K562 (cell line): ENCODE data around the gene CLK3. TPM values are rescaled to one million over a fixed set of nuclear protein-coding genes. Genes with fewer than 3 reads are reported as not detected.

Experiments used
- CBX1 ChIP-seq: sonication (generic); IDR thresholded peaks from 2 replicates; pipeline ENCODE4 v1.6.1; 2016; ENCODE audit warnings: antibody characterized with exemption, low read depth, mild to moderate bottlenecking
- CC2D1A ChIP-seq: fragments of 450-650 bp; IDR thresholded peaks from 2 replicates; pipeline ENCODE4 v1.6.1; 2017; ENCODE audit warnings: mild to moderate bottlenecking
- CXXC5 ChIP-seq: fragments of 250-450 bp; sonication (Bioruptor Pico); IDR thresholded peaks from 2 replicates; pipeline ENCODE4 v1.8.0; 2022; ENCODE audit warnings: inconsistent platforms, mild to moderate bottlenecking, moderate library complexity
- GTF2F1 ChIP-seq: IDR thresholded peaks from 2 replicates; pipeline ENCODE4 v1.6.1; 2011; ENCODE audit warnings: low read depth, low read length, improper control_type of control experiment
- HNRNPL ChIP-seq: fragments of 200-400 bp; formaldehyde crosslinking; IDR thresholded peaks from 2 replicates; pipeline ENCODE4 v1.6.1; 2017; ENCODE audit warnings: low read depth, mild to moderate bottlenecking, low read length
- MXD1 ChIP-seq: fragments of 250-450 bp; sonication (Bioruptor Pico); IDR thresholded peaks from 2 replicates; pipeline ENCODE4 v1.8.0; 2021; ENCODE audit warnings: borderline replicate concordance, mild to moderate bottlenecking, moderate library complexity; ENCODE audit not compliant: poor library complexity, severe bottlenecking
- NRF1 ChIP-seq, 2 experiments: fragments of 450-650 bp; IDR thresholded peaks in 1 of 2; conservative IDR thresholded peaks in 1 of 2; 2 replicates each; pipeline ENCODE4 v1.6.1; 2014; ENCODE audit warnings: mild to moderate bottlenecking in 2 of 2
- PHF8 ChIP-seq: fragments of 200-600 bp; sonication (generic); IDR thresholded peaks from 2 replicates; pipeline ENCODE4 v1.6.1; 2012; ENCODE audit warnings: mixed run types, mild to moderate bottlenecking, inconsistent platforms, low read length, moderate library complexity, borderline replicate concordance
- POLR2AphosphoS5 ChIP-seq: IDR thresholded peaks from 2 replicates; pipeline ENCODE4 v1.6.1; 2011; ENCODE audit warnings: mild to moderate bottlenecking, low read depth, low read length, moderate library complexity; ENCODE audit not compliant: control insufficient read depth, insufficient read depth
- RAD21 ChIP-seq, 2 experiments: fragments of 250-450 bp in 1 of 2; fragments of 450-650 bp in 1 of 2; sonication (Bioruptor Pico) in 1 of 2; formaldehyde crosslinking in 1 of 2; IDR thresholded peaks in 1 of 2; conservative IDR thresholded peaks in 1 of 2; 2 replicates each; pipeline versions ENCODE4 v1.4.0 to v1.8.0; 2020 to 2022; ENCODE audit warnings: mild to moderate bottlenecking in 2 of 2, moderate library complexity in 1 of 2
- RBFOX2 ChIP-seq: fragments of 200-400 bp; formaldehyde crosslinking; IDR thresholded peaks from 2 replicates; pipeline ENCODE4 v1.6.1; 2017; ENCODE audit warnings: low read depth, mild to moderate bottlenecking, low read length, moderate library complexity
- RBM25 ChIP-seq: fragments of 200-400 bp; formaldehyde crosslinking; IDR thresholded peaks from 2 replicates; pipeline ENCODE4 v1.6.1; 2018; ENCODE audit warnings: low read length, low read depth, moderate library complexity; ENCODE audit not compliant: severe bottlenecking
- RUNX1 ChIP-seq: sonication (generic); IDR thresholded peaks from 2 replicates; pipeline ENCODE4 v1.6.1; 2016; ENCODE audit warnings: antibody characterized with exemption, low read depth
- SIN3A ChIP-seq, 2 experiments: fragments of 150-350 bp in 1 of 2; IDR thresholded peaks; 2 replicates each; pipeline ENCODE4 v1.6.1; 2011 to 2016; ENCODE audit warnings: borderline replicate concordance in 2 of 2, low read depth in 2 of 2, low read length in 2 of 2, mild to moderate bottlenecking in 2 of 2, moderate library complexity in 2 of 2; ENCODE audit not compliant: control insufficient read depth in 1 of 2
- TBL1XR1 ChIP-seq, 2 experiments: IDR thresholded peaks; 2 replicates each; pipeline ENCODE4 v1.6.1; 2012; ENCODE audit warnings: improper control_type of control experiment in 2 of 2, low read length in 2 of 2, mild to moderate bottlenecking in 1 of 2
- TEAD2 ChIP-seq: fragments of 450-650 bp; IDR thresholded peaks from 2 replicates; pipeline ENCODE4 v1.6.1; 2016; ENCODE audit warnings: missing genetic modification characterization, control low read depth, missing compliant biosample characterization
- ZNF668 ChIP-seq: fragments of 250-450 bp; sonication (Bioruptor Pico); IDR thresholded peaks from 2 replicates; pipeline ENCODE4 v1.8.0; 2022; ENCODE audit warnings: mild to moderate bottlenecking, inconsistent platforms
- polyA plus RNA-seq, 8 experiments: library from polyadenylated mRNA; depleted of rRNA in 4 of 8; stranded (reverse) in 5 of 8; unstranded in 3 of 8; fragments of >200 nt; fragmentation: Nextera tagmentation in 2 of 8; fragmentation: Illumina TruSeq in 1 of 8; extraction: Ambion mirVana in 2 of 8; extraction: Trizol in 1 of 8; gene quantifications; 2 replicates each; pipeline versions ENCODE4 v1.2.1 to v1.2.3, GENCODE V29; 2011 to 2014; ENCODE audit warnings: inconsistent platforms in 1 of 8, missing spikeins in 1 of 8
- total RNA-seq, 7 experiments: library from RNA; depleted of rRNA in 6 of 7; stranded (reverse); fragments of >200 nt in 6 of 7; fragmentation: Illumina TruSeq in 2 of 7; extraction: Trizol in 2 of 7; gene quantifications; 2 replicates each; pipeline versions ENCODE4 v1.2.1 to v1.2.3, GENCODE V29; 2011 to 2021; ENCODE audit warnings: low replicate concordance in 1 of 7
- TF ChIP-seq, protein P1 (sequence below), 2 experiments: fragments of 150-350 bp in 1 of 2; IDR thresholded peaks; 2 replicates each; pipeline ENCODE4 v1.6.1; 2012 to 2016; ENCODE audit warnings: low read depth in 2 of 2, low read length in 2 of 2, mild to moderate bottlenecking in 1 of 2, moderate library complexity in 1 of 2

Gene CLK3
- total and polyA plus RNA-seq, 9 of the 15 experiments (the other 6 are each of a cell fraction or from before 2014, with no cell fraction given): 1.2 to 95.2 (median 51.7) TPM

DNA sequence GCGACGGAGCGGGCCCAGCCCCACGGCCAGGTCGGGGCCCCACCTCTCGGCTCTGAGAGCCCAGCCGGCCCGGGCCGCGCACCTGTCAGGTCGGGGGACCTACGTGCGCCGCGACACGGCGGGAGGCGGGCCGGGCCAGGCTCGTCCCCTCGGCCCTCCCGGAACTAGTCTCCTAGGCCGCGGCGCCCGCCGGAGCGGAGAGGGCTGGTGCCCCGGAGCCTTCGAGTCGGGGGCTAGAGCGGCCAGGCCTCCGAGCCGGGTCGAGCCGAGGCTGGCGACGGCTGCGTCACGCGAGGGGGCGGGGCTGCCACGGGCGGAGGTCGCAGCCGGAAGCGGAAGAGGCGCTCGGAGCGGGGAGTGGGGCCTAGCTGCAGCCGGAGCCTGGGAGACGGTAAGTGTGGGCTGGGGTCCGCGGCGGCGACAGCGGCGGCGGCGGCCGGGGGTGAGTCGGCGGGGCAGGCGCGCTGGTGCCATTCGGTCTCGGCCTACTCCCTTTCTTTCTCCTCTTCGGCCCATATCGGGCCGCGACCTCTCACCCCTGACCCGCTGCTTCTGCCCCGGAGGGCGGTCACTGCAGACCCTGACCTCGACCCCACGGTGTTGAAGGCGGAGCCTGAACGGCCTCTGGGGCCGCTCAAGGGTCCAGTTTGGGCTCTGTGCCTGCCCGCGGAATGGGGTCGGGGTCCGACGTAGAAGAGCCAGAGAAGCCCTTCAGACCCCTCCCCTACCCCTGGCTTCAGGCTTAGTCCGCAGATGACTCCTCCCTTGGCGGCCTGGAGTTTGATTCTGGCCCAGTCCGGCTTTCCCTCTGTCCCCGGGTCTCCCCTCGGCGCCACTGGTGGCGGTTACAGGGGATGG lies at the start of gene CLK3 (continued):
- TF ChIP-seq, protein P1, sequence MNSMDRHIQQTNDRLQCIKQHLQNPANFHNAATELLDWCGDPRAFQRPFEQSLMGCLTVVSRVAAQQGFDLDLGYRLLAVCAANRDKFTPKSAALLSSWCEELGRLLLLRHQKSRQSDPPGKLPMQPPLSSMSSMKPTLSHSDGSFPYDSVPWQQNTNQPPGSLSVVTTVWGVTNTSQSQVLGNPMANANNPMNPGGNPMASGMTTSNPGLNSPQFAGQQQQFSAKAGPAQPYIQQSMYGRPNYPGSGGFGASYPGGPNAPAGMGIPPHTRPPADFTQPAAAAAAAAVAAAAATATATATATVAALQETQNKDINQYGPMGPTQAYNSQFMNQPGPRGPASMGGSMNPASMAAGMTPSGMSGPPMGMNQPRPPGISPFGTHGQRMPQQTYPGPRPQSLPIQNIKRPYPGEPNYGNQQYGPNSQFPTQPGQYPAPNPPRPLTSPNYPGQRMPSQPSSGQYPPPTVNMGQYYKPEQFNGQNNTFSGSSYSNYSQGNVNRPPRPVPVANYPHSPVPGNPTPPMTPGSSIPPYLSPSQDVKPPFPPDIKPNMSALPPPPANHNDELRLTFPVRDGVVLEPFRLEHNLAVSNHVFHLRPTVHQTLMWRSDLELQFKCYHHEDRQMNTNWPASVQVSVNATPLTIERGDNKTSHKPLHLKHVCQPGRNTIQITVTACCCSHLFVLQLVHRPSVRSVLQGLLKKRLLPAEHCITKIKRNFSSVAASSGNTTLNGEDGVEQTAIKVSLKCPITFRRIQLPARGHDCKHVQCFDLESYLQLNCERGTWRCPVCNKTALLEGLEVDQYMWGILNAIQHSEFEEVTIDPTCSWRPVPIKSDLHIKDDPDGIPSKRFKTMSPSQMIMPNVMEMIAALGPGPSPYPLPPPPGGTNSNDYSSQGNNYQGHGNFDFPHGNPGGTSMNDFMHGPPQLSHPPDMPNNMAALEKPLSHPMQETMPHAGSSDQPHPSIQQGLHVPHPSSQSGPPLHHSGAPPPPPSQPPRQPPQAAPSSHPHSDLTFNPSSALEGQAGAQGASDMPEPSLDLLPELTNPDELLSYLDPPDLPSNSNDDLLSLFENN (IDR thresholded peaks at IDR 0.05; ENCODE audit: low read depth in 2 of 2, low read length in 2 of 2): 0 out of 4 replicates have a peak, but pooled peaks of 1 of the 2 experiments have one; percentile 19
- TF ChIP-seq RUNX1 (0 out of 2 replicates have a peak, but pooled peaks have one; percentile 12), HNRNPL (peak; percentile 72; the same call in 1 of the 2 replicates), ZNF668 (CRISPR knock-in tag) (no peak), MXD1 (peak; percentile 15), RAD21 (CRISPR knock-in tag; conservative IDR thresholded peaks at IDR 0.05 in 1 of 2, IDR thresholded peaks at IDR 0.05 in 1 of 2) (0 out of 4 replicates have a peak, but pooled peaks of 1 of the 2 experiments have one; percentile 25), TBL1XR1 (IDR thresholded peaks at IDR 0.05; ENCODE audit: low read length in 2 of 2) (peak in 1 of 2 experiments; percentile 38; a peak in 1 of 4 replicates), PHF8 (peak; percentile 86; the same call in 1 of the 2 replicates), NRF1 (conservative IDR thresholded peaks at IDR 0.05 in 1 of 2, IDR thresholded peaks at IDR 0.05 in 1 of 2) (peak in 1 of 2 experiments; percentile 18; a peak in 2 of 4 replicates), CXXC5 (CRISPR knock-in tag) (peak; percentile 94), RBM25 (no peak), GTF2F1 (peak; percentile 30; the same call in 1 of the 2 replicates), TEAD2 (tag) (no peak), CBX1 (no peak; the same call in 1 of the 2 replicates), POLR2AphosphoS5 (peak; percentile 52; the same call in 1 of the 2 replicates), SIN3A (IDR thresholded peaks at IDR 0.05; ENCODE audit: borderline replicate concordance in 2 of 2, control insufficient read depth in 1 of 2, low read depth in 2 of 2, low read length in 2 of 2) (peak in 1 of 2 experiments; percentile 17; a peak in 2 of 4 replicates), CC2D1A (no peak), RBFOX2 (peak; percentile 93)
